Naive thymus-derived CD4-positive, alpha-beta T cell (primary cell): Measurements from ENCODE around the gene TRIM52. TPM values are rescaled to one million over a fixed set of nuclear protein-coding genes. Genes with fewer than 3 reads are reported as not detected.

Experiments used
- ATAC-seq: fragments of 150-1000 bp; cut with Tn5 transposase; 2 replicates; pipeline ENCODE4 v1.10.0; 2021; ENCODE audit warnings: mild to moderate bottlenecking, moderate library complexity
- CTCF ChIA-PET: fragments of 350-600 bp; sonication (Branson Sonifier 250); formaldehyde crosslinking; loops from one replicate; lab custom pipeline; 2021; ENCODE audit warnings: antibody characterized with exemption; lab: Charles Lee
- POLR2A ChIA-PET: fragments of 350-600 bp; sonication (Branson Sonifier 250); formaldehyde crosslinking; loops from one replicate; lab custom pipeline; 2021; ENCODE audit warnings: antibody characterized with exemption, inconsistent platforms; lab: Charles Lee
- DNase-seq, 9 donors: peaks; one replicate each; pipeline versions ENCODE4 v3.0.0 to v3.0.0-alpha.2; 2020 to 2022; ENCODE audit warnings: mixed read lengths in 1 of 9
- H3K27ac ChIP-seq: one replicate; pipeline ENCODE4 v1.7.0; 2013; ENCODE audit warnings: mild to moderate bottlenecking, low read depth, low read length, moderate library complexity
- H3K27me3 ChIP-seq, 2 donors: one replicate each; pipeline ENCODE4 v1.7.0; 2013; ENCODE audit warnings: low read length in 2 of 2, mild to moderate bottlenecking in 2 of 2, moderate library complexity in 2 of 2; ENCODE audit not compliant: control insufficient read depth in 2 of 2, insufficient read depth in 2 of 2
- H3K36me3 ChIP-seq, 3 experiments: 1 replicate in 2 of 3; 2 replicates in 1 of 3; pipeline ENCODE4 v1.7.0; 2013; ENCODE audit warnings: low read length in 3 of 3, mild to moderate bottlenecking in 3 of 3, moderate library complexity in 1 of 3; ENCODE audit not compliant: insufficient read depth in 3 of 3, control insufficient read depth in 2 of 3
- H3K4me1 ChIP-seq, 2 donors: one replicate each; pipeline ENCODE4 v1.7.0; 2013; ENCODE audit warnings: low read length in 2 of 2, mild to moderate bottlenecking in 2 of 2, moderate library complexity in 1 of 2; ENCODE audit not compliant: control insufficient read depth in 2 of 2, insufficient read depth in 2 of 2
- H3K4me3 ChIP-seq: 2 replicates; pipeline ENCODE4 v1.7.0; 2013; ENCODE audit warnings: mild to moderate bottlenecking, low read length
- H3K9me3 ChIP-seq, 3 experiments: 1 replicate in 2 of 3; 2 replicates in 1 of 3; pipeline ENCODE4 v1.7.0; 2013; ENCODE audit warnings: low read length in 3 of 3; ENCODE audit not compliant: control insufficient read depth in 2 of 3
- H3K27ac Mint-ChIP-seq, 9 donors: one replicate each; pipeline ENCODE4 v1.8.0; 2020 to 2022; ENCODE audit warnings: mixed read lengths in 9 of 9, mild to moderate bottlenecking in 8 of 9, moderate library complexity in 5 of 9, inconsistent platforms in 2 of 9
- H3K27me3 Mint-ChIP-seq, 5 donors: one replicate each; pipeline ENCODE4 v1.8.0; 2021 to 2022; ENCODE audit warnings: mixed read lengths in 5 of 5, mild to moderate bottlenecking in 1 of 5
- H3K36me3 Mint-ChIP-seq, 5 donors: one replicate each; pipeline ENCODE4 v1.8.0; 2020 to 2022; ENCODE audit warnings: mixed read lengths in 5 of 5, mild to moderate bottlenecking in 3 of 5, inconsistent platforms in 1 of 5
- H3K4me1 Mint-ChIP-seq, 7 donors: one replicate each; pipeline ENCODE4 v1.8.0; 2020 to 2022; ENCODE audit warnings: mixed read lengths in 7 of 7, mild to moderate bottlenecking in 3 of 7, inconsistent platforms in 1 of 7
- H3K4me3 Mint-ChIP-seq, 10 donors: one replicate each; pipeline ENCODE4 v1.8.0; 2020 to 2022; ENCODE audit warnings: mild to moderate bottlenecking in 10 of 10, mixed read lengths in 10 of 10, moderate library complexity in 6 of 10, inconsistent platforms in 2 of 10
- H3K9me3 Mint-ChIP-seq, 11 donors: one replicate each; pipeline ENCODE4 v1.8.0; 2020 to 2022; ENCODE audit warnings: mixed read lengths in 11 of 11, mild to moderate bottlenecking in 4 of 11, inconsistent platforms in 1 of 11, moderate library complexity in 1 of 11
- intact Hi-C, 2 donors: fragments of 100-400 bp; cut with micrococcal nuclease; formaldehyde crosslinking; loops; one replicate each; pipeline ENCODE4 v1.15.1; 2023
- polyA plus RNA-seq, 2 donors: library from polyadenylated mRNA; unstranded; fragments of 300-500 nt; fragmentation: Illumina TruSeq; gene quantifications; one replicate each; pipeline ENCODE4 v1.2.3, GENCODE V29; 2021
- total RNA-seq, 6 experiments: library from RNA in 5 of 6; stranded (reverse) in 5 of 6; gene quantifications; 1 replicate in 5 of 6; 2 replicates in 1 of 6; pipeline ENCODE4 v1.2.3 and lab custom pipeline; 2021 to 2026

Gene TRIM52
- total and polyA plus RNA-seq, 7 experiments from 2014 or later, result 31.4 to 71.6 (median 39.2) TPM

- ATAC-seq, result no peak
- no peaks in the 10 kb centered on the region for H3K27me3 Mint-ChIP-seq
- H3K27me3 ChIP-seq, result no peaks in the 10 kb centered on the region
- H3K36me3 Mint-ChIP-seq, result peaks cover 14 to 66% (median 52%) of the 10 kb centered on the region in 5 donors
- no peaks in the 10 kb centered on the region for H3K9me3 ChIP-seq
- peaks cover 36 to 96% (median 37%) of the 10 kb centered on the region in 3 experiments for H3K36me3 ChIP-seq
- no peak overlapping the region for H3K27ac ChIP-seq
- no peak for DNase-seq
- peaks cover 0 to under 1% of the 10 kb centered on the region in 2 donors for H3K4me1 ChIP-seq
- no peak overlapping the region for H3K4me3 ChIP-seq
- ChIA-PET CTCF (no interaction called here), POLR2A (interaction anchor here (0.9 to 14.6 kb wide), 7 partner anchors 7 to 44 kb away, joined by 3 to 241 read pairs (median 3); partner anchors contain the start of genes RACK1 and TRIM41)
- intact Hi-C loops, result no loop called here
- H3K27ac Mint-ChIP-seq, result peak overlapping the region in 3 of 9 donors; percentile 5 to 62 (median 32)
- peaks cover 0 to 3% (median 0%) of the 10 kb centered on the region in 11 donors for H3K9me3 Mint-ChIP-seq
- peaks cover 11 to 38% (median 23%) of the 10 kb centered on the region in 7 donors for H3K4me1 Mint-ChIP-seq
- no peak overlapping the region for H3K4me3 Mint-ChIP-seq
Observed at GRCh38 chr5:181235689-181236366, 25.1 kb downstream of the TRIM52 start.

DNA sequence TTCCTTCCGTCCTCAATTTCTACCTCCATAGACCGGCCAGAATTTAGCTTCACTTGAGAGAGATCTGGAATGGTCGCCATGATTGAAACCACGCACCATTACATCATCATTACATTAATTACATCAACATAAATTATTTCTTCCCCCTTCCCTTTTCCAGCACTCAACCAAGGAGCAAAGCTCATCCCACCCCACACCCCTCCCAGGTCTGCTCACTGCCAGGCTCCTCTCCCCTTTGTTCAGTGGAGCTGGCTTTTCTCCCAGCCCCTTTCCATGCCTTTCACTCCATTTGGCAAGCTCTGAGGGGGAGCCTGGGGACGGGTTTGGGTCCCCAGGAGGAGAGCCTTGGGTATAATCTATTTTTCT, 25.6 kb downstream of the TRIM52 start:
- no peak overlapping the region for H3K4me3 Mint-ChIP-seq
- H3K27me3 Mint-ChIP-seq, result no peaks in the 10 kb centered on the region
- Histone ChIP-seq H3K27ac (no peak overlapping the region), H3K9me3 (no peaks in the 10 kb centered on the region), H3K4me3 (no peak overlapping the region), H3K36me3 (peaks cover 36 to 96% (median 37%) of the 10 kb centered on the region in 3 experiments), H3K4me1 (peaks cover 0 to 5% of the 10 kb centered on the region in 2 donors), H3K27me3 (no peaks in the 10 kb centered on the region)
- no peak for DNase-seq
- peak overlapping the region in 7 of 9 donors; percentile 3 to 78 (median 21) for H3K27ac Mint-ChIP-seq
- CTCF ChIA-PET, result no interaction called here
- ATAC-seq, result no peak
- H3K4me1 Mint-ChIP-seq, result peaks cover 11 to 39% (median 27%) of the 10 kb centered on the region in 7 donors
- intact Hi-C loops, result no loop called here
- H3K9me3 Mint-ChIP-seq, result peaks cover 0 to 3% (median 0%) of the 10 kb centered on the region in 11 donors
- H3K36me3 Mint-ChIP-seq, result peaks cover 14 to 70% (median 52%) of the 10 kb centered on the region in 5 donors
- POLR2A ChIA-PET, result interaction anchor here (0.9 to 14.6 kb wide), 6 partner anchors 8 to 43 kb away, joined by 3 to 241 read pairs (median 4); partner anchors contain the start of genes RACK1 and TRIM41

DNA sequence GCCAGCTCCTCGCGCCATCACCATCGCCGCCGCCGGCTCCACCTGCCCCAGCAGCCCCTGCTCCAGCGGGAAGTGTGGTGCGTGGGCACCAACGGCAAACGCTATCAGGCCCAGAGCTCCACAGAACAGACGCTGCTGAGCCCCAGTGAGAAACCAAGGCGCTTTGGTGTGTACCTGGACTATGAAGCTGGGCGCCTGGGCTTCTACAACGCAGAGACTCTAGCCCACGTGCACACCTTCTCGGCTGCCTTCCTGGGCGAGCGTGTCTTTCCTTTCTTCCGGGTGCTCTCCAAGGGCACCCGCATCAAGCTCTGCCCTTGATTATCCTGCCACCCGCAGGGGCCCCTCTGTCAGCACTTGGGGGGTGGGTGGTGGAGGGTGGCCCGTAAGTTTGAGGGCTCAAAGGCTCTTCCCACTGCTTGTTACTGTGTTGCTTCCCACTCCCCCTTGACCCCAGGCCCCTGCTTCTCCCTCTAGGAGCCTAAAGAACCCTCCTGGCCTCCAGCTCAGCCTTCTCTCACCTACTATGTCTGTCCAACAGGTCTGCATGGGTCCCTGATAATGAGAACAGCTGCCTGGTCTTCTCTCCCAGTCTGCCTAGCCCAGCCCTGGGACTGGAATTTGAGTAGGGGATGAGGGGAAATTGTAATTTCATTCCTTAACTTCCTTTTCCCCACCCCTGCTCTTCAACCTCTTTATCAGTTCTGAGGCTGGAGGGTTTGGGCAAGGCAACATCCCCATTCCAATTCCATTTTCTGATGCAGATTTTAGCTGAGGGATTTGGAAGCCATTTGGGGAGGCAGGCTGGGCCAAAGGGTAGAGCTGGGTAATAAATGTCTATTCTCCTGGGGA, 26.3 kb downstream of the TRIM52 start:
- intact Hi-C loops, result no loop called here
- Mint-ChIP-seq H3K4me1 (peaks cover 15 to 44% (median 31%) of the 10 kb centered on the region in 7 donors), H3K36me3 (peaks cover 14 to 71% (median 53%) of the 10 kb centered on the region in 5 donors), H3K27me3 (no peaks in the 10 kb centered on the region), H3K4me3 (no peak overlapping the region), H3K9me3 (peaks cover 0 to 3% (median 0%) of the 10 kb centered on the region in 11 donors), H3K27ac (peak overlapping the region in 6 of 9 donors; percentile 15 to 78 (median 23))
- DNase-seq, result no peak
- Histone ChIP-seq H3K4me1 (peaks cover 0 to 5% of the 10 kb centered on the region in 2 donors), H3K9me3 (no peaks in the 10 kb centered on the region), H3K36me3 (peaks cover 36 to 94% (median 37%) of the 10 kb centered on the region in 3 experiments), H3K27ac (no peak overlapping the region), H3K27me3 (no peaks in the 10 kb centered on the region), H3K4me3 (no peak overlapping the region)
- POLR2A ChIA-PET, result interaction anchor here (0.6 to 14.6 kb wide), 8 partner anchors 8 to 1617 kb away, joined by 3 to 241 read pairs (median 4); partner anchors contain the start of genes RACK1 and TRIM41
- CTCF ChIA-PET, result no interaction called here
- no peak for ATAC-seq

GRCh38 chr5:181233801-181234454, 27.0 kb downstream of the TRIM52 start:
- ChIA-PET POLR2A (interaction anchor here (0.6 to 14.6 kb wide), 6 partner anchors 9 to 1616 kb away, joined by 3 to 241 read pairs (median 6); partner anchors contain the start of genes RACK1, TRIM41 and TRIM52), CTCF (no interaction called here)
- Mint-ChIP-seq H3K27ac (peak overlapping the region in 3 of 9 donors; percentile 62 to 71 (median 68)), H3K4me1 (peaks cover 21 to 46% (median 31%) of the 10 kb centered on the region in 7 donors), H3K9me3 (peaks cover 0 to 3% (median 0%) of the 10 kb centered on the region in 11 donors), H3K36me3 (peaks cover 9 to 71% (median 50%) of the 10 kb centered on the region in 5 donors), H3K4me3 (no peak overlapping the region), H3K27me3 (no peaks in the 10 kb centered on the region)
- ATAC-seq (no peak), DNase-seq (no peak)
- Histone ChIP-seq H3K27me3 (no peaks in the 10 kb centered on the region), H3K9me3 (no peaks in the 10 kb centered on the region), H3K4me1 (peaks cover 0 to 5% of the 10 kb centered on the region in 2 donors), H3K27ac (no peak overlapping the region), H3K4me3 (no peak overlapping the region), H3K36me3 (peaks cover 30 to 90% (median 30%) of the 10 kb centered on the region in 3 experiments)
- intact Hi-C loops, result no loop called here

DNA sequence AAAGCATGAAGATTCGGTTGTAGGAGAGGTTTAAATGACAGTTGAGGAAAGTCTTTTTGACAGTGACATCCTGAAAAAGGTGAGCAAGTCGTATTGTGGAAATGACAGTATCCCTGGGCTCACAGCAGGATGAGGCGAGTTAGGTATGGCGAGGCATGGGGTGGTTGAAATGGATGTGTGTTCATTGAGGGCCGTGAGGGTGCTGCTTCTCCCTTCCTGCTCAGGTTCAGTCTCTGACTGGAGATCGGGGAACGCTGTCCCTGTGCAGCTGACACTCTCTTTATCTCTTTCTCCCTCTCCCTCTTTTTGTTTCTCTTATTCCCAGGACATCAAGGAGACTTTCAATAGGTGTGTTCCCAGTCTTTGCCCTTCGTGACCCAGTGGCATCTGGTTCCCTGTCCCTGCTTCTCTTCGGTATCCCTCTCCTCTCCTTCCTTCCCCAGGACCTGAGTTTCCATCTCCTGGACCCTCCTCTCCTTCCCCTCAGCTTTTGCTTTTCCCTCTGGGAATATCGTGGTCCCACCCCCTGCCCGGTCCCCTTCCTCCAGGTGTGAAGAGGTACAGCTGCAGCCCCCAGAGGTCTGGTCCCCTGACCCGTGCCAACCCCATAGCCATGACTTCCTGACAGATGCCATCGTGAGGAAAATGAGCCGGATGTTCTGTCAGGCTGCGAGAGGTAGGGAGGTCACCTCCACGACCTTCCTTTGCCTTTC, 27.7 kb downstream of the TRIM52 start:
- ChIA-PET POLR2A (interaction anchor here (0.6 to 14.6 kb wide), 6 partner anchors 10 to 37 kb away, joined by 3 to 241 read pairs (median 3); partner anchors contain the start of genes RACK1 and TRIM52), CTCF (interaction anchor here (0.9 kb wide), 1 partner anchor 18 kb away, joined by 3 read pairs; no protein-coding TSS in a partner anchor)
- no peak overlapping the region for H3K27ac ChIP-seq
- H3K4me1 ChIP-seq, result peaks cover 0 to 5% of the 10 kb centered on the region in 2 donors
- no peak overlapping the region for H3K4me3 ChIP-seq
- H3K4me1 Mint-ChIP-seq, result peaks cover 21 to 41% (median 29%) of the 10 kb centered on the region in 7 donors
- H3K27me3 Mint-ChIP-seq, result no peaks in the 10 kb centered on the region
- H3K9me3 Mint-ChIP-seq, result peaks cover 0 to under 1% (median 0%) of the 10 kb centered on the region in 11 donors
- no peak overlapping the region for H3K4me3 Mint-ChIP-seq
- no peak for DNase-seq
- intact Hi-C loops, result no loop called here
- H3K27me3 ChIP-seq, result no peaks in the 10 kb centered on the region
- H3K9me3 ChIP-seq, result no peaks in the 10 kb centered on the region
- H3K36me3 Mint-ChIP-seq, result peaks cover 5 to 64% (median 45%) of the 10 kb centered on the region in 5 donors
- no peak for ATAC-seq
- peak overlapping the region in 8 of 9 donors; percentile 33 to 84 (median 65) for H3K27ac Mint-ChIP-seq
- H3K36me3 ChIP-seq, result peaks cover 24 to 83% (median 28%) of the 10 kb centered on the region in 3 experiments
